Measurements from ENCODE around the gene ICAM2. TPM values are rescaled to one million over a fixed set of nuclear protein-coding genes. Genes with fewer than 3 reads are reported as not detected.

Gene ICAM2
- total RNA-seq (2022; extraction: Qiagen RNA extraction; ENCODE audit: low read depth), result 0.08 TPM in 1 of 5 replicates, not detected in the others

DNA sequence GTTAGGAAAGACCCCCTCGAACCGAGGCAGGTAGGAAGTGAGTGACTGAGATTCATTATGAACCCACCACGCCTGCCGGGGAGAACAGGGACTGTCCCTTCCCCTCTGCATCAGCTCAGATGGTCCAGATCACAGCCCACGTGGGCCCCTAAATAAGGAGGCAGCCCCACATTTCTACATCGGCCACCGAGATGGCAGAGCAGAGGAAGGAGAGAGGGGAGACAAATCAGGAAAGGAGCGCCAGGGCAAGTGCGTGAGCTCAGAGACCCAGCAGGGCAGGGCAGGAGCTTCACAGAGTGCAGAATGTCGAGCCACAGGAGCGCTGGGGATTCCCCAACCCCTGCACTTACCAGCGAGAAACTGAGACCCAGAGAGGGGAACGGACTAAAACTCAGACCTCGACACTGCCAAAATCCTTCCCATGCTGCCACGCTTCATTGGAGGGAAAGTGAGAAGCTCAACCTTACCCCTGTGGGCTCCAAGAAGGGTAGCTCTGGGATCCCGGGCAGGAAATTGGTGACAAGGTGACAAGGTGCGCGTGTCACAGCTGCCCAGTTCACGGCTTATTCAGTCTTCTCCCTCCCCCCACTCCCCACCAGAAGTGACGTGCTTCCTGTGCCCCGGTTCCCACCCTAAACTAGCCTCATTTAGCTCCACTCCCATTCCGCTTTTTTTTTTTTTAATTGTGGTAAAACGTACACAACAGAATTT is at the start of gene ICAM2:
Gene ICAM2 (minus strand): TSS at position 578 of the 711 bp plus-strand sequence. CDS start 13,942 bp downstream, outside the sequence.

DNA sequence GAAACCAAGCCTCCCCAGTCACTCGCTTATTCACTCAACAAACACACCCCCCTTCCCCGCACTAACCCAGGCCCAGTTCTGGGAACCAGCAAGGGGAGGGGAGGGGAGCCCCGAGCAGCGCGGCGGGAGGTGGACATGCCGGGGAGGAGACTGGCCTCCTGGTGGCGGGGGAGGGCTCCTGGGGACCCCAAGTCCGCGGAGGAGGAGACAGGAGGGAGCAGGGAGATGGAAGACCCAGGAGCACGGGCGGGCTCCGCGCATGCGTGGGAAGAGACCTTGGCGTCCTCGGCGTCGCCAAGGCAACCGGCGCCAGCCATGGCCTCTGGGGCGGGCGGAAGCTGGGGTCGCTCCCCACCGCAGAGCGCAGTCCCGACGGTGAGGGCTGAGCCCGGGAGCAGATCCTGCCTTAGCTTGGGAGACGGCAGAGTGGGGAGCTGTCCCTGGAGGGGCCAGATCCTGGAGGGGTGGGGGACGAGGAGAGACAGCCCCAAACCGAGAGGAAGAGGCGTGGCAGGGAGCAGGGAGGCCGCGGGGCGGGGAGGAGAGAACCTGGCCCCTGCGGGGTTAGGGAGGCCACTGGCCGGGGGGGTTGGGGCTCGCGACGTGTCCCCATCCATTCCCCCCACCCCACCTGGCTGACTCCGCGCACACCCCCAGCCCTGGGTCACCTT is 22.2 kb downstream of the ICAM2 start, which contains the start of gene PRR29:
Gene PRR29 (plus strand): TSS at position 302 of the 671 bp plus-strand sequence. CDS start 14 bp downstream, at position 316.

DNA sequence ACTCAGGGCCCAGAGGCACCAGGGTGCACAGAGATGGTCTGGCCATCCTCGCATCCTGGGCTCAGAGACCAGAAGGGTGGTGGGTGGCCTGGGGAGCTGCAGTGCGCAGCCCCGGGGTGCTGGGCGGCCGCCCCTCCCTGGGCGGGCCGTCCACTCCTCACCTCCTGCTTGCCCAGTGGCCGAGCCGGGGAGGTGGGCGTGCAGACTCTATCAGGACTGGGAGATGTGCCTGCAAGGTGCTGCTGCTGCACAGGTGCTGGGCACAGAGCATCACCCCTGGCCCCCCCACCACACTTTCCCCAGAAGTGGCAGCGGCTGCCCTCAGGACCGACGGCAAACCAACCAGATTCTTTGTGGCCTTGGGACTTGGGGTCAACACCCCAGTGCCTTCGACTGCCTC is 47.6 kb downstream of the ICAM2 start, which contains the start of gene SCN4A:
Gene SCN4A (minus strand): TSS at position 123 of the 400 bp plus-strand sequence. CDS start 77 bp downstream, at position 46.

Other genes with a start within 250 kb of the ICAM2 start
- gene CCDC47, start 247.0 kb downstream of the ICAM2 start, total RNA-seq (2022; extraction: Qiagen RNA extraction; ENCODE audit: low read depth), result 98.7 to 147 TPM (median 101 TPM) in 5 replicates
- gene DDX42, start 246.5 kb downstream of the ICAM2 start, total RNA-seq (2022; extraction: Qiagen RNA extraction; ENCODE audit: low read depth), result 86.9 to 109 TPM (median 96.3 TPM) in 5 replicates
- 211 to 259 TPM (median 225 TPM) in 5 replicates for gene PSMC5, start 193.2 kb downstream of the ICAM2 start, total RNA-seq (2022; extraction: Qiagen RNA extraction; ENCODE audit: low read depth)
- 55.5 to 66.9 TPM (median 59.4 TPM) in 5 replicates for gene FTSJ3, start 193.0 kb downstream of the ICAM2 start, total RNA-seq (2022; extraction: Qiagen RNA extraction; ENCODE audit: low read depth)
- 54.3 to 62.8 TPM (median 61.0 TPM) in 5 replicates for gene SMARCD2, start 177.9 kb downstream of the ICAM2 start, total RNA-seq (2022; extraction: Qiagen RNA extraction; ENCODE audit: low read depth)
- gene CSH2, start 147.0 kb downstream of the ICAM2 start, total RNA-seq (2022; extraction: Qiagen RNA extraction; ENCODE audit: low read depth), result not detected in 5 replicates
- gene GH2, start 138.7 kb downstream of the ICAM2 start, total RNA-seq (2022; extraction: Qiagen RNA extraction; ENCODE audit: low read depth), result not detected in 5 replicates
- not detected in 5 replicates for gene CSH1, start 124.1 kb downstream of the ICAM2 start, total RNA-seq (2022; extraction: Qiagen RNA extraction; ENCODE audit: low read depth)
- gene CSHL1, start 109.4 kb downstream of the ICAM2 start, total RNA-seq (2022; extraction: Qiagen RNA extraction; ENCODE audit: low read depth), result not detected in 5 replicates
- gene GH1, start 101.8 kb downstream of the ICAM2 start, total RNA-seq (2022; extraction: Qiagen RNA extraction; ENCODE audit: low read depth), result not detected in 5 replicates
- gene CD79B, start 88.3 kb downstream of the ICAM2 start, total RNA-seq (2022; extraction: Qiagen RNA extraction; ENCODE audit: low read depth), result 0.16 TPM in 1 of 5 replicates, not detected in the others
- 0.03 to 0.18 TPM (median 0.10 TPM) in 4 of 5 replicates, not detected in the other for gene SCN4A, start 47.7 kb downstream of the ICAM2 start, total RNA-seq (2022; extraction: Qiagen RNA extraction; ENCODE audit: low read depth)
- gene PRR29, start 22.3 kb downstream of the ICAM2 start, total RNA-seq (2022; extraction: Qiagen RNA extraction; ENCODE audit: low read depth), result 0.57 to 1.00 TPM (median 0.79 TPM) in 5 replicates
- gene ERN1, start 109.5 kb upstream of the ICAM2 start, total RNA-seq (2022; extraction: Qiagen RNA extraction; ENCODE audit: low read depth), result 3.2 to 4.9 TPM (median 3.6 TPM) in 5 replicates
- 9.4 to 12.5 TPM (median 11.3 TPM) in 5 replicates for gene TEX2, start 242.6 kb upstream of the ICAM2 start, total RNA-seq (2022; extraction: Qiagen RNA extraction; ENCODE audit: low read depth)

Measured in A549 treated with RU486 at 1 μM for 4 hours (cell line).